NCI-H82 treated with DMSO at 0.1 percent for 48 hours (cell line): ENCODE data around the gene TMEM54.

Experiments
- DNase-seq: peaks from one replicate; lab custom pipeline; 2025; ENCODE audit not compliant: unreplicated experiment; lab: John Stamatoyannopoulos, UW

The TMEM54 gene

GRCh38 chr1:32900956-32901822 is at the start of gene TMEM54:
Gene TMEM54 (minus strand): TSS chr1:32901389. CDS start chr1:32901238, 151 bp downstream.
- DNase-seq, result no peak

- no peak for DNase-seq
Measured at GRCh38 chr1:32949519-32949918, 48.3 kb upstream of the TMEM54 start.

GRCh38 chr1:32948905-32949304 is 47.7 kb upstream of the TMEM54 start:
- no peak for DNase-seq

GRCh38 chr1:32948390-32948722 is 47.2 kb upstream of the TMEM54 start:
- DNase-seq, result no peak

GRCh38 chr1:32947669-32948389 is 46.6 kb upstream of the TMEM54 start:
- no peak for DNase-seq

- DNase-seq, result no peak
Measured at GRCh38 chr1:32946413-32946812, 45.2 kb upstream of the TMEM54 start.

- DNase-seq, result peak; percentile 33
Measured at GRCh38 chr1:32944180-32944579, 43.0 kb upstream of the TMEM54 start.

GRCh38 chr1:32939655-32940371 is 38.6 kb upstream of the TMEM54 start:
- no peak for DNase-seq

GRCh38 chr1:32937061-32937460 is 35.9 kb upstream of the TMEM54 start:
- DNase-seq, result no peak

- DNase-seq, result no peak
Measured at GRCh38 chr1:32934535-32934934, 33.3 kb upstream of the TMEM54 start.

GRCh38 chr1:32933742-32934322 is 32.6 kb upstream of the TMEM54 start:
- peak; percentile 25 for DNase-seq

- no peak for DNase-seq
Measured at GRCh38 chr1:32931760-32932159, 30.6 kb upstream of the TMEM54 start.

- DNase-seq, result peak; percentile 52
Measured at GRCh38 chr1:32929366-32929765, 28.2 kb upstream of the TMEM54 start.

GRCh38 chr1:32928715-32929114 is 27.5 kb upstream of the TMEM54 start:
- DNase-seq, result no peak

- DNase-seq, result no peak
Measured at GRCh38 chr1:32928285-32928684, 27.1 kb upstream of the TMEM54 start.

GRCh38 chr1:32927441-32927840 is 26.3 kb upstream of the TMEM54 start:
- no peak for DNase-seq

GRCh38 chr1:32926562-32926961 is 25.4 kb upstream of the TMEM54 start:
- no peak for DNase-seq

GRCh38 chr1:32925403-32926162 is 24.4 kb upstream of the TMEM54 start:
- DNase-seq, result peak; percentile 72

- no peak for DNase-seq
Measured at GRCh38 chr1:32924881-32925344, 23.7 kb upstream of the TMEM54 start.

- no peak for DNase-seq
Measured at GRCh38 chr1:32920833-32921232, 19.6 kb upstream of the TMEM54 start.
